ENCODE results near the gene PSMB5. TPM values are rescaled to one million over a fixed set of nuclear protein-coding genes. Genes with fewer than 3 reads are reported as not detected.

Gene PSMB5
- total RNA-seq, 1 experiment from 2014 or later = 162 TPM

- Mint-ChIP-seq H3K27me3 (ENCODE audit: insufficient read depth, unreplicated experiment) (no peaks in the 10 kb centered on the region), H3K4me1 (ENCODE audit: insufficient read depth, unreplicated experiment) (peaks cover 38% of the 10 kb centered on the region), H3K27ac (ENCODE audit: low read depth, unreplicated experiment) (peak overlapping the region; percentile 91), H3K36me3 (ENCODE audit: insufficient read depth, unreplicated experiment) (no peaks in the 10 kb centered on the region), H3K9me3 (ENCODE audit: unreplicated experiment) (no peaks in the 10 kb centered on the region), H3K4me3 (ENCODE audit: unreplicated experiment) (peak overlapping the region; percentile 79)
- BruUV-seq (replicated peaks) = TSS peak; percentile 87
- ChIA-PET CTCF (interaction anchor here (0.5 to 4.0 kb wide), 7 partner anchors 8 to 286 kb away, joined by 3 to 65 read pairs (median 6); partner anchors contain the start of gene AJUBA), POLR2A (interaction anchor here (0.9 to 4.0 kb wide), 2 partner anchors 30 to 396 kb away, joined by 3 to 91 read pairs; partner anchors contain the start of gene AJUBA)
- no peak for DNase-seq (ENCODE audit: unreplicated experiment)
- TF ChIP-seq CTCF (IDR thresholded peaks at IDR 0.05; ENCODE audit: unreplicated experiment) = no peak
- intact Hi-C loops (cut with micrococcal nuclease) = no loop called here
Observed at GRCh38 chr14:23009483-23009938, 25.2 kb downstream of the PSMB5 start.

GRCh38 chr14:23008831-23009230, 25.9 kb downstream of the PSMB5 start:
- Mint-ChIP-seq H3K27me3 (ENCODE audit: insufficient read depth, unreplicated experiment) (no peaks in the 10 kb centered on the region), H3K4me1 (ENCODE audit: insufficient read depth, unreplicated experiment) (peaks cover 38% of the 10 kb centered on the region), H3K36me3 (ENCODE audit: insufficient read depth, unreplicated experiment) (no peaks in the 10 kb centered on the region), H3K27ac (ENCODE audit: low read depth, unreplicated experiment) (no peak overlapping the region), H3K4me3 (ENCODE audit: unreplicated experiment) (peak overlapping the region; percentile 79), H3K9me3 (ENCODE audit: unreplicated experiment) (no peaks in the 10 kb centered on the region)
- DNase-seq (ENCODE audit: unreplicated experiment) = no peak
- no peak for TF ChIP-seq CTCF (IDR thresholded peaks at IDR 0.05; ENCODE audit: unreplicated experiment)
- CTCF ChIA-PET = interaction anchor here (0.7 to 4.0 kb wide), 7 partner anchors 9 to 287 kb away, joined by 3 to 65 read pairs (median 6); partner anchors contain the start of gene AJUBA
- intact Hi-C loops (cut with micrococcal nuclease) = no loop called here
- BruUV-seq (replicated peaks) = no TSS peak
- POLR2A ChIA-PET = interaction anchor here (0.9 to 4.0 kb wide), 7 partner anchors 13 to 396 kb away, joined by 3 to 91 read pairs (median 6); partner anchors contain the start of genes ACIN1, AJUBA, C14orf119 and PRMT5

DNA sequence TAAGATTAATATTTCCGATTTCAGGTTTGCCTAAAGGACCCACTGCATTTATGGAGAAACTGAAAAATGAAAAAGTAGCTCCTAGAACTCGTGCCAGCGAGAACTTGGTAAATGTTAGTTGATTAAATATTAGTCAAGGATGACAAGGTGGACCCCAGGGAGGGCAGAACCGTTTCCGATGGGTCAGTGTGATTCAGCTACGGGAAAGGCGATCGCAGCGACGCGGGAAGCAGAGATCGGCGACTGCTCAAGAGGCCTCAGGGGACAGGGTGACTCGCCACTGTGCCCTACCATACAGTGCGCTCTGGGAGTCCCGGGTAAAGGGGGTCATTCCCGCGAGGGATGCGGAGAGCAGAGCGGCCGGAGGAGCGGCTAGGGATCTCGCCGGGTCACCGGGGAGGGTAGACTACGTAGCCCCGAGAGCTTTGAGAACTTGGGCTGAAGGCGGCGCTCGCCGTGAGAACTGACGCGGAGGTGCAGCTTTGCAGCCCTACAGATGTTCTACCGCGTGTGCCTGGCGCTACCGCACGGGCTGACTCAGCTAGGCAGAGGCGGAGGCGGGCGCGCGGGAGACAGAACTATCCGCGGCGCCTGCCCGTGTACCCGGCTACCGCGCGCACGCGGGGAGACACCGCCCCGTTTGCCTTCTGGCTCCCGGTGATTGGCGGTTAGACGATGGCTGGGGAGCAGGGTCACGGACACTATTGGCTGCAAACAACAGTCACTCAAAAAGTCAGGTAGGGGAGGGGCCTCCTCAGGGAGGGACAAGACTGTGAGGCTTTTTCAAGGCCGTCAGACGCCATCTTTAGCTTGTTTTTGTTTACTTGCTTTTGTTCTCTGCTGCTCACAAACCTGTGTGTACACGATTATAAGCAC, 27.9 kb downstream of the PSMB5 start:
- ChIA-PET CTCF (interaction anchor here (0.6 to 4.0 kb wide), 24 partner anchors 8 to 685 kb away, joined by 3 to 65 read pairs (median 6); partner anchors contain the start of genes ACIN1, AJUBA and CDH24), POLR2A (interaction anchor here (0.6 to 4.0 kb wide), 36 partner anchors 10 to 417 kb away, joined by 3 to 91 read pairs (median 6); partner anchors contain the start of genes ABHD4, ACIN1, AJUBA and BCL2L2)
- Mint-ChIP-seq H3K36me3 (ENCODE audit: insufficient read depth, unreplicated experiment) (no peaks in the 10 kb centered on the region), H3K4me3 (ENCODE audit: unreplicated experiment) (peak overlapping the region; percentile 94), H3K27me3 (ENCODE audit: insufficient read depth, unreplicated experiment) (no peaks in the 10 kb centered on the region), H3K27ac (ENCODE audit: low read depth, unreplicated experiment) (peak overlapping the region; percentile 99), H3K4me1 (ENCODE audit: insufficient read depth, unreplicated experiment) (peaks cover 38% of the 10 kb centered on the region), H3K9me3 (ENCODE audit: unreplicated experiment) (no peaks in the 10 kb centered on the region)
- DNase-seq (ENCODE audit: unreplicated experiment) = peak; percentile 98
- TF ChIP-seq CTCF (IDR thresholded peaks at IDR 0.05; ENCODE audit: unreplicated experiment) = peak; percentile 15
- no TSS peak for BruUV-seq (replicated peaks)
- intact Hi-C loops (cut with micrococcal nuclease) = no loop called here

- ChIA-PET CTCF (interaction anchor here (0.6 to 4.0 kb wide), 18 partner anchors 8 to 446 kb away, joined by 3 to 65 read pairs (median 6); partner anchors contain the start of genes ACIN1, AJUBA and CDH24), POLR2A (interaction anchor here (0.7 to 4.0 kb wide), 27 partner anchors 10 to 417 kb away, joined by 3 to 91 read pairs (median 9); partner anchors contain the start of genes ACIN1, AJUBA, C14orf119 and CDH24)
- peak overlapping the region; percentile 94 for H3K4me3 Mint-ChIP-seq (ENCODE audit: unreplicated experiment)
- BruUV-seq (replicated peaks) = no TSS peak
- no peak for DNase-seq (ENCODE audit: unreplicated experiment)
- H3K4me1 Mint-ChIP-seq (ENCODE audit: insufficient read depth, unreplicated experiment) = peaks cover 34% of the 10 kb centered on the region
- H3K9me3 Mint-ChIP-seq (ENCODE audit: unreplicated experiment) = no peaks in the 10 kb centered on the region
- peak overlapping the region; percentile 99 for H3K27ac Mint-ChIP-seq (ENCODE audit: low read depth, unreplicated experiment)
- no peaks in the 10 kb centered on the region for H3K27me3 Mint-ChIP-seq (ENCODE audit: insufficient read depth, unreplicated experiment)
- H3K36me3 Mint-ChIP-seq (ENCODE audit: insufficient read depth, unreplicated experiment) = no peaks in the 10 kb centered on the region
- intact Hi-C loops (cut with micrococcal nuclease) = no loop called here
- TF ChIP-seq CTCF (IDR thresholded peaks at IDR 0.05; ENCODE audit: unreplicated experiment) = no peak
Observed at GRCh38 chr14:23006188-23006534, 28.5 kb downstream of the PSMB5 start.

Measured in MCF 10A (cell line).